Activated CD4-positive, alpha-beta T cell treated with anti-CD3 and anti-CD28 coated beads, Interleukin-2, amount 10 ng/mL, durations not matched to agents 24 days and 14 days (primary cell): ENCODE results near the gene ARHGEF28. TPM values are rescaled to one million over a fixed set of nuclear protein-coding genes. Genes with fewer than 3 reads are reported as not detected.

Source experiments
- DNase-seq: peaks from one replicate; pipeline ENCODE4 v3.0.0; 2022
- H3K27ac Mint-ChIP-seq: one replicate; pipeline ENCODE4 v1.8.0; 2022; ENCODE audit warnings: mild to moderate bottlenecking, mixed read lengths
- H3K27me3 Mint-ChIP-seq: one replicate; pipeline ENCODE4 v1.8.0; 2022; ENCODE audit warnings: mixed read lengths
- H3K36me3 Mint-ChIP-seq: one replicate; pipeline ENCODE4 v1.8.0; 2022; ENCODE audit warnings: low read depth, mild to moderate bottlenecking, mixed read lengths
- H3K4me1 Mint-ChIP-seq: one replicate; pipeline ENCODE4 v1.8.0; 2021; ENCODE audit warnings: mixed read lengths
- H3K4me3 Mint-ChIP-seq: one replicate; pipeline ENCODE4 v1.8.0; 2022; ENCODE audit warnings: mild to moderate bottlenecking, moderate library complexity, mixed read lengths
- H3K9me3 Mint-ChIP-seq: one replicate; pipeline ENCODE4 v1.8.0; 2021; ENCODE audit warnings: mixed read lengths
- intact Hi-C: fragments of 100-400 bp; cut with micrococcal nuclease; formaldehyde crosslinking; loops from one replicate; pipeline ENCODE4 v1.15.1; 2023
- total RNA-seq: library from RNA; stranded (reverse); gene quantifications from 2 replicates; pipeline ENCODE4 v1.2.3, GENCODE V29; 2022

ARHGEF28 gene
- total RNA-seq, 1 donor from 2014 or later = 0.14 TPM

DNA sequence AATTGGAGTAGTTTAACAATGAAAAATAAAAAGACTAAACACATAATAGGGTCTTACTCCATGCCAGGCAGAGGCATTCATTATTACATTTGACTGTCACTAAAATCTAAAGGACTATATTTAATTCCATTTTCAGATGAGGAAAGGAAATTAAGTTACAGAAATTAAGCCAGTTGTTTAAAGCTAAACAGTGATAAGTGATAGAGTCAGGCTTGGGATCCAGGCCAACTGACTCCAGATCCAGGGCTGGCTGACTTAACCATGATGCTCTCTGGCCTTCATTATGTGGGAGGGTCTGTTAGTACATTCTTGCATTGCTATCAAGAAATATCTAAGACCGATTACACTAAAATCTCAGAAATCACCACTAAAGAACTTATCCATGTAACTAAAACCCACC lies 107.2 kb downstream of the ARHGEF28 start:
- H3K36me3 Mint-ChIP-seq = no peaks in the 10 kb centered on the region
- no peak overlapping the region for H3K27ac Mint-ChIP-seq
- peaks cover 6% of the 10 kb centered on the region for H3K27me3 Mint-ChIP-seq
- H3K9me3 Mint-ChIP-seq = no peaks in the 10 kb centered on the region
- H3K4me3 Mint-ChIP-seq = no peak overlapping the region
- no peak for DNase-seq
- intact Hi-C loops = no loop called here
- no peaks in the 10 kb centered on the region for H3K4me1 Mint-ChIP-seq

DNA sequence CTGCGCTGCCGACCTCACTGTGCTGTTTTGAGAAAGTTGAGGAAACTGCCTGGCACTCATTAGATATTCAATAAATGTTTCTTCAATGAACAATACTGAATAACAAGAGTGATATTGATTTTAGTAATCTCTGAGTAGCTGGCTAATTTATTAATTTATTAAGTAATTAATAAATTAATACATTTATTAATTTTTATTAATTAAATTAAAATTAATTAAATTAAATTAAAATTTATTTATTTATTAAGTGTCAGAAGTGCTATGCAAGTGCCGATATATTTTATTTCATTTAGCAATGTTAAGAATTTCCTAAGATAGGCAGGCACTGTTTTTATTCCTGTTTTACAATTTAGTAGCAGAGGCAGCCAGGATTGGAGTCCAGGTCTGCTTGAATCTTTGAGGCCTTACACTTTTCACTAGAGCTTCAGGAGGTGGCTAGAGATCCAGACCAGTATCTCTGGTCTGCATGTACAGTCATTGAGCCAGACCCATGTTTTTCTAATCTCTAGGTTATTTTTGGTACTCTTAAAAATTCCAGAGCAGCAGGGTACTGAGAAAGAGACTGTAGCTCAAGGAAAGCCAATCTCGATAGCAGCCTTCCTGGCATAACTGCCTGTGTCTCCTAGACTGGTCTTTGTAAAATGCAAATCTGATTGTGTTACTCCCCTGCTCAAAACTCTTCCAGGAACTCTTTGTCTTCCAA lies 109.2 kb downstream of the ARHGEF28 start:
- H3K36me3 Mint-ChIP-seq = no peaks in the 10 kb centered on the region
- H3K27ac Mint-ChIP-seq = no peak overlapping the region

DNA sequence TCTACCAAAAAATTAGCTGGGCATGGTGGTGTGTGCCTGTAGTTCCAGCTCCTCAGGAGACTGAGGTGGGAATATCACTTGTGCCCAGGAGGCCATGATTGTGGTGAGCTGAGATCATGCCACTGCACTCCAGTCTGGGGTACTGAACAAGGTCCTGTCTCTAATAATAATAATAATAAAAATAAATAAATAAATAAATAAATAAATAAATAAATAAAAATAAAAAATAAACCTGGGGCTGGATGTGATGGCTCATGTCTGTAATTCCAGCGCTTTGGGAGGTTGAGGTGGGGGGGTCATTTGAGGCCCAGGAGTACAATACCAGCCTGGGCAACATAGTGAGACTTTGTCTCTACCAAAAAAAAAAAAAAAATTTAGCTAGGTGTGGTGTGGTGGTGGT lies 113.7 kb downstream of the ARHGEF28 start:
- Mint-ChIP-seq H3K36me3 (no peaks in the 10 kb centered on the region), H3K27ac (no peak overlapping the region), H3K9me3 (no peaks in the 10 kb centered on the region), H3K4me1 (no peaks in the 10 kb centered on the region), H3K4me3 (no peak overlapping the region), H3K27me3 (peaks cover 1% of the 10 kb centered on the region)
- no peak for DNase-seq
- intact Hi-C loops = no loop called here

More for the DNA sequence above, 109.2 kb downstream of the ARHGEF28 start:
- Mint-ChIP-seq H3K9me3 (no peaks in the 10 kb centered on the region), H3K4me3 (no peak overlapping the region), H3K4me1 (no peaks in the 10 kb centered on the region), H3K27me3 (peaks cover 3% of the 10 kb centered on the region)
- intact Hi-C loops = no loop called here
- no peak for DNase-seq

DNA sequence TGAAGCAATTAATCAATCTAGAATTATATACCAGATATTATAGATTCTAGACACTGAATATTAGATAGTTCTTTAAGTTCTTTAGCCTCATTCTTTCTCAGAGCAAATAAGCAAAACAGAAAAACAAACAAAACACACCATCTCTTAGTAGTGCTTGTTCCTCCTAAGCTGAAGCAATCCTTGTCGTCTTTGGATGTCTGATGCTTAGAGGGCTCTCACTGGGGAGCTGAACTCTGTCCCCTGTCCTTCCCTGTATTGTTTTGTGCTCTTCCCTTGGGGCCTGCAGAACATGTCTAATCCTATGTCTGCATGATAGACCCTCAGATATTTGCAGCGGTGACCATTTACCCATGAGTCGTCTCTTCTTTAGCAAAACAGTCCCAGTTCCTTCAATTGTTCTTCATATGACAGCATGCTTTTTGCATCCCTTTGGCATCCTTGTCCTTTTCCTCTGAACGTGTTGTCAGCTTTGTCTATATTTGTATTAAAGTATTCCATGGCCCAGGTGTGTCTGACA lies 114.3 kb downstream of the ARHGEF28 start:
- H3K27me3 Mint-ChIP-seq = peaks cover 1% of the 10 kb centered on the region
- no peak overlapping the region for H3K27ac Mint-ChIP-seq
- intact Hi-C loops = no loop called here
- H3K4me3 Mint-ChIP-seq = no peak overlapping the region
- no peaks in the 10 kb centered on the region for H3K36me3 Mint-ChIP-seq
- H3K9me3 Mint-ChIP-seq = no peaks in the 10 kb centered on the region
- no peak for DNase-seq
- no peaks in the 10 kb centered on the region for H3K4me1 Mint-ChIP-seq

DNA sequence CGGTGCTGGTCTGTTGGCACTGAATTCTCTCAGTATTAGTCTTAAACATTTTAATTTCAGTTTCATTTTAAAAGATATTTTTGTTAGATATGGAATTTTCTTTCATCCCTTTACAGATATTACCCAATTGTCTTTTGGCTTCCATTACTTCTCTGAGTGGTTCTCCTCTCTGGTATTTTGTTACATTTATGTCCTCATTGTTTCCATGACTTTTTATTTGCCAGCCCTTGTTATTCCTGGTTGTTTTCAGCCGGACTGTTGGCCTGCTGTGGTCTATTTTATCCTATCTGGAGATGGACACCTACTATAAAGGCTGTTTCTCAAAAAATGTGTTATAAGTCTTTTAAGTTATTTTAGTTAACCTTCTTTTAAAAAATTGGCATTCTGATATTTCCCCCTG lies 117.2 kb downstream of the ARHGEF28 start:
- DNase-seq = no peak
- Mint-ChIP-seq H3K4me1 (no peaks in the 10 kb centered on the region), H3K9me3 (no peaks in the 10 kb centered on the region), H3K27ac (no peak overlapping the region), H3K4me3 (no peak overlapping the region), H3K27me3 (peaks cover 15% of the 10 kb centered on the region), H3K36me3 (no peaks in the 10 kb centered on the region)
- intact Hi-C loops = no loop called here

DNA sequence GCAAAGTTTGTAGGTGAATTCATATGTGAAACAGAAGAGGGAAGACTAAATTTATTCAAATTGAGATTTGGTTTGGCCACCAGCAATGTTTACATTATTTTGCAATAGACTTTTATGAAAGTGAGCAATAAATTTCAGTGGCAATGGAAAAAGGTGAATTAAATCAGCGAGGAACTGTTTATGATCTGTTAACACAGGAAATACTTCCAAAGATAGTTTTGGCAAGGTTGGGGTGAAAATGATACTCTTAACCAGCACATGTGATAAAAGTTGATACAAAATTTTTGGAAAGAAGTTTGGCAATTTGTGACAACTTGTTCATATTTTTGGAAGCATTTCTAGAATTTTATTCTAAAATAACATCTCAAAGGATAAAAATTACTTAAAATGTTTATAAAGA lies 119.8 kb downstream of the ARHGEF28 start:
- peaks cover 21% of the 10 kb centered on the region for H3K27me3 Mint-ChIP-seq
- H3K4me1 Mint-ChIP-seq = no peaks in the 10 kb centered on the region
- H3K9me3 Mint-ChIP-seq = no peaks in the 10 kb centered on the region
- DNase-seq = no peak
- intact Hi-C loops = no loop called here
- no peak overlapping the region for H3K4me3 Mint-ChIP-seq
- H3K36me3 Mint-ChIP-seq = no peaks in the 10 kb centered on the region
- no peak overlapping the region for H3K27ac Mint-ChIP-seq

DNA sequence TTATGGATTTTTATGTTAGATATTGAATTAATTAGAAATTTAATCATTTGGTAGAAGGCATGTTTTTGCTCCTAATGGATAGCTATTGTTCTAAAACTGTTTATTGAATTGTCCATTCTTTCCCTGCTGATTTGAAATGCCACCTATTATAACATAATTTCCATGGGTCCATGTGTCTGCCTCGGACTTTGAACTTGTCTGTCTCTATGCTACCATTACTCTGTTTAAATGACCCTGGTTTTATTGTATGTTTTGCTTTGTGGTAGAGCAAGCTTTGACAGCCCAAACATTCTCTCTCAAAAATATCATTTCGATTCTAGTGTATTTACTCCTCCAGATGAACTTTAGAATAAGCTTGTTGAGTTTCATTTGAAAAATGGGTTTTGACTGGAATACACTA lies 120.6 kb downstream of the ARHGEF28 start:
- no peaks in the 10 kb centered on the region for H3K36me3 Mint-ChIP-seq
- H3K9me3 Mint-ChIP-seq = no peaks in the 10 kb centered on the region
- H3K27me3 Mint-ChIP-seq = peaks cover 25% of the 10 kb centered on the region
- H3K4me3 Mint-ChIP-seq = no peak overlapping the region
- intact Hi-C loops = no loop called here
- DNase-seq = no peak
- H3K27ac Mint-ChIP-seq = no peak overlapping the region
- H3K4me1 Mint-ChIP-seq = no peaks in the 10 kb centered on the region

DNA sequence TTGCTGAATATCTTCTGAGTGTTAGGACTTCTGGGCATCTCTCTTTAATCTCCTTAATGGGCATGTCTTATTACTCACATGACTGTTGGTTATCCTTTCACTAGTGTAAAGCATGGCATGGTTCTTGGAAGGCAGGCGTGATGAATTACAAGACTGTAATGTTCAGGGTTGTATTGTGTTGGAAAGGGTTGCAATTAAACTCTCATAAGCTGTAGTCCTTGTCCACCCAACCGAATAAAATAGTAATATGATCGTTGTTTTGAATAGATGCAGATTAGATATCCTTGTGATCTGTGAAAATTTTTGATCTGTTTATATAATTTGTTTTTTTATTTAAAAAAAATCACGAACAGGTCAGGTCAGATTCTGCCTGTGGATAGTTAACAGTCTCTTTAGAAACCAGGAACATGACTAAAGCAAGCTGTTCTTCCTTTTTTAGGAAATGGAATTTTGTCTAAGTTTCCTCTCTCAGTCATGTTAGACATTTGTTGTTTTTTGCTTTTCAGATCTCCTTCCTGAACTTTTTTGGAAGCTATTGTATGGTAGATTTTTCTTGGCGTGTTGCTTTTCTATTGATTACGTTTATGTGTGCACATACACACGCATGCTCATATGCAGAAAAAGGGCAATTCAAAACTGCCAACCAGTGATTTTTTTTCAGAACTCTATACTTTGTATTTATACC lies 121.8 kb downstream of the ARHGEF28 start:
- no peaks in the 10 kb centered on the region for H3K9me3 Mint-ChIP-seq
- H3K27ac Mint-ChIP-seq = no peak overlapping the region
- no peak overlapping the region for H3K4me3 Mint-ChIP-seq
- no peaks in the 10 kb centered on the region for H3K36me3 Mint-ChIP-seq
- intact Hi-C loops = no loop called here
- H3K27me3 Mint-ChIP-seq = peaks cover 32% of the 10 kb centered on the region
- no peak for DNase-seq
- H3K4me1 Mint-ChIP-seq = no peaks in the 10 kb centered on the region

DNA sequence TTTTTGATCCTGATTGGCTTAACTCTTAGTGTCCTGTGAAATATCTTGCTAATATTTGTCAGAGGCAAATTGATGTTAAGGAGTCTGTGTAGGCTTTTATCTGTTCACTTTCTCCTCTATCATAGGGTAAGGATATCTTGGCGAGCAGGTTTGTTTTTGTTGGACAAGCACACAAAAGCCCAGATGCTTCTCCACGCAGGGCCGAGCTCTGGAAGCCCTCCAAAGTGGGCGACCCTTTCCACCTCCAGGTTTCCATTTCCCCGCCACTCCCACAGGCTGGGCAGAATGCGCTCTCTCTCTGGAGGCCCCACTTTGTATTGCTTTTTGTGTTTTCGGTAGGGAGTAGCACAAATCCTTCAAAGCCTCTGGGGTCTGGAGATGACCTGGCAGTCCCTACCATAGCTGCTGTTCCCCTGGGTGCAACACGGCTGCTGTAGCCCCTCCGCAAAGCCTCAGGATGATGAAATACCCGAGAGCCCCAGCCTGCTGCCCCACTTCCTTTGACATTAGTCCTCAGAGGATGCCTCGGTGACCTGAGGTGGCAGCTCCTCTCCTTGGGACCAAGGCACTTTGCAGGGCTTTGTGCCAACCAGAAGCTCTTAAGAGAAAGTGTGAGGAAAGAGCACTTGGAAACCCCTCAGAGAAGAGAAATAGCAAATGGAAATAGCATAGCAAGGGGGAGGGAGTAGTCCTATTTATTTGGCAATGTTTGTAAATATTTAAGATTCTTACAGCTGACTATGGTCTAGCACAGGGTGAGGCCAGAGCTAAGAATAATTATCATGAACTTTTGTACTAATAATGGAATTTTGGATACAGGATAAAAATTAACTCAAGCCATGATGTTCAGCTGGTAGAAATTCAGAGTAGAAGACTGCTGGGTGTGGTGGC lies 122.8 kb downstream of the ARHGEF28 start:
- Mint-ChIP-seq H3K4me3 (no peak overlapping the region), H3K27me3 (peaks cover 32% of the 10 kb centered on the region), H3K4me1 (no peaks in the 10 kb centered on the region), H3K27ac (no peak overlapping the region), H3K36me3 (no peaks in the 10 kb centered on the region), H3K9me3 (no peaks in the 10 kb centered on the region)
- intact Hi-C loops = no loop called here
- DNase-seq = no peak

DNA sequence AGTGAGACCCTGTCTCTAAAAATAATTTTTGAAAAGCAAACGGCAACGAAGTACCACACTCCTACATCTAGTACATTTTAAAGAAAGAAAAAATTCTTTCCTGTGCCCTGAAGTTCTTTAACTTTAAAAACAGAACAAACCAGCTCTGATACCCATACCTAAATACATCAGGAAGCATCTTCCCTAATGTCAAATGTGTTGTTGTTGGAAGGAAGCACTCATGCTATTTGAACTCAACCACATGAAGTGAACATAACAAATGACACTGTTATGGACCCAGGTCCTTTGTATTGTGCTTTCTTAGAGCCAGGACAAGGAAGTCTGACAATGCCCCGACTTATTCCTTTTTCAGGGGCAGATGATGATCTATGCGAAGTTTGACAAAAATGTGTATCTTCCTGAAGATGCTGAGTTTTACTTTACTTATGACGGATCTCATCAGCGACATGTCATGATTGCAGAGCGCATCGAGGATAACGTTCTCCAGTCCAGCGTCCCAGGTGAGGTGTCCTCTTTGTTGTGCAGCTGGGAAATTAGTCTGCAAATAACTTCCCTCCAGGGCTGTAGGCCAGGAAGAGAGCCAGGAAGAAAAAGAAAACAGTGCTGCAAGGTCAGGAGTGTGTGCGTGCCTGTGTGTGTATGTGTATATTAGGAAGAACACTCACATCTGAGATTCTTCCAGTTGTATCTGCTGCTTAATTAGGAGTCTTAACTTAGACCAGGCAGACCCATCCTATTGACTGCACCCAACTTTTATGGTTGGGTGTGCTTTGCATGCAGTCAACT lies 123.7 kb downstream of the ARHGEF28 start:
- DNase-seq = no peak
- intact Hi-C loops = no loop called here
- no peak overlapping the region for H3K27ac Mint-ChIP-seq
- H3K27me3 Mint-ChIP-seq = peaks cover 31% of the 10 kb centered on the region
- no peaks in the 10 kb centered on the region for H3K4me1 Mint-ChIP-seq
- H3K4me3 Mint-ChIP-seq = no peak overlapping the region
- H3K36me3 Mint-ChIP-seq = no peaks in the 10 kb centered on the region
- no peaks in the 10 kb centered on the region for H3K9me3 Mint-ChIP-seq

DNA sequence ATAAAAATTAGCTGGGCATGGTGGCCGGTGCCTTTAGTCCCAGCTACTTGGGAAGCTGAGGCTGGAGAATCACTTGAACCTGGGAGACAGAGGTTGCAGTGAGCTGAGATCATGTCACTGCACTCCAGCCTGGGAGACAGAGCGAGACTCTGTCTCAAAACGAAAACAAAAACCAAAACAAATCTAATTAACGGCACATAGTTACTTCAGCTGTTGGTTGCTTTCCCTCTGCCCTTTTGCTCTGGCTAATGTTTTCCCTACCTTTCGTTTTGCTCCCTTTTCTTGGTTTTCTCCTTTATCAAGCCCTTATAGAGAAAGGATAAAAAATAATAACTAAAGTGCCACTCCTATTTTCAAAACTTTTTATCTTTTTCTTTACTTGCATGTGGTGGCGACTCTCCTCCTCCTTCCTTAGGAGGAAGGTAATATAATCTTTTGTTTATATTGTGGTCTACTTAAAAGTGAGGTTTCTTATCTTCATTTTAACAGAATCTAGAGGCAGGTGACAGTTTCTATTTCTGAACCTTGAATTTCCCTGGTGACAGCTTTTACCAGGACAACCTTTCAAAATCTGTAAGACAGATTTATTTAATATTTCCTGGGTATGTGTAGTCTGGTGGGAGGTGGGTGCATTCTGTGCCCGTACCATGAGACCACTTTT lies 125.4 kb downstream of the ARHGEF28 start:
- Mint-ChIP-seq H3K27me3 (peaks cover 25% of the 10 kb centered on the region), H3K4me3 (no peak overlapping the region)
- intact Hi-C loops = no loop called here

DNA sequence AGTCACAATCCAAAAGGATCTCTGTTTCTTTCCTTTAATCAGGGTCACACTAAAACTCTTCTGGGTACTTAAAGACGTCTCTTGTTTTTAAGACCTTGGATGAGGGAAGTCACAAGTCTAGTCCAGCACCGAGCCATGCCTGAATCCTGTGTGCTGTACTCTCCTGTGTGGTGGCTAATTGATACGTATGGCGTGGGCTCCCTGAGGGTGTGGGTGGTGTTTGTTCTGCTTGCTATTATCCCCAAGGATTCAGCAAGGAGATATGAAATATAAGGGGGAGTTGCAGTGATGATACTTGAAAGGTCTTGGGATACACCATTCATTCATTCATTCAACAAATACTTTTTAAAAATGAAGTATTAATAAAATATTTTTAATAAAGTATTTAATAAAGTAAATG lies 128.3 kb downstream of the ARHGEF28 start:
- intact Hi-C loops = no loop called here
- Mint-ChIP-seq H3K9me3 (no peaks in the 10 kb centered on the region), H3K27ac (no peak overlapping the region), H3K4me1 (no peaks in the 10 kb centered on the region), H3K4me3 (no peak overlapping the region), H3K36me3 (no peaks in the 10 kb centered on the region), H3K27me3 (peaks cover 17% of the 10 kb centered on the region)
- DNase-seq = no peak

More for the DNA sequence above, 125.4 kb downstream of the ARHGEF28 start:
- H3K4me1 Mint-ChIP-seq = no peaks in the 10 kb centered on the region
- H3K36me3 Mint-ChIP-seq = no peaks in the 10 kb centered on the region
- H3K9me3 Mint-ChIP-seq = no peaks in the 10 kb centered on the region
- DNase-seq = no peak
- no peak overlapping the region for H3K27ac Mint-ChIP-seq

DNA sequence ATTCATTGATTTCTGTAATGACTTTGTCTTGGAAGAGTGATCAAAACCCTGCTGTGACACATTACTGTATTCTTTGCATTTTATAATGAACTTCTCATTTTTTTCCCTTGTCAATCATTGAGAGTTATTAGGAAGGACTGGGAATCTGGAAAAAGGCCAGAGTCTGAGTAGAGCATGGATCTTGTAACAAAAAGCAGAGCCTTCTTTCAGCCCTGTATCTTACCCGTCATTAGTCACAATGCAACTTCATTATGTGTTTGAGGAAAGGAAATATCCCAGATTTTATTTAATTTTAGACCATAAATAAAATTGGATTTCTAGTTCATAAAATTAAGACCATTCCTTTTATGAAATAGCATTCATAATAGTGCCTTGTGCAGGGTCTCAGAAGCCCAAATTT lies 131.4 kb downstream of the ARHGEF28 start:
- Mint-ChIP-seq H3K4me1 (no peaks in the 10 kb centered on the region), H3K4me3 (no peak overlapping the region), H3K27ac (no peak overlapping the region), H3K36me3 (no peaks in the 10 kb centered on the region), H3K9me3 (no peaks in the 10 kb centered on the region), H3K27me3 (peaks cover under 1% of the 10 kb centered on the region)
- intact Hi-C loops = no loop called here
- DNase-seq = no peak
